GM12878 (cell line): Measurements from ENCODE around the gene PRUNE2. TPM values are rescaled to one million over a fixed set of nuclear protein-coding genes. Genes with fewer than 3 reads are reported as not detected.

Source experiments
- ATAC-seq: fragments of 200-7000 bp; cut with Tn5 transposase; 3 replicates; pipeline ENCODE4 v1.9.1; 2020; ENCODE audit warnings: mild to moderate bottlenecking, moderate library complexity
- BruUV-seq: library from RNA; stranded (reverse); fragments of 400-500 nt; replicated peaks from 2 replicates; lab custom pipeline; 2021; lab: Mats Ljungman, UMichigan
- CTCF ChIA-PET: fragments of 300-600 bp; sonication (Branson Sonifier 250); formaldehyde crosslinking; extraction: SDS; loops from one replicate; lab custom pipeline; 2021; ENCODE audit warnings: inconsistent platforms; lab: Yijun Ruan, JAX
- POLR2A ChIA-PET: fragments of 350-600 bp; formaldehyde crosslinking; extraction: SDS; loops from one replicate; lab custom pipeline; 2021; ENCODE audit warnings: inconsistent platforms; lab: Charles Lee
- RAD21 ChIA-PET: fragments of 300-600 bp; sonication (Branson Sonifier 250); formaldehyde crosslinking; loops from one replicate; lab custom pipeline; 2023; ENCODE audit warnings: antibody characterized with exemption; ENCODE audit not compliant: unreplicated experiment; lab: Charles Lee
- SMC1A ChIA-PET: fragments of 300-600 bp; sonication (Branson Sonifier 250); formaldehyde crosslinking; loops from one replicate; lab custom pipeline; 2023; ENCODE audit not compliant: unreplicated experiment, uncharacterized antibody; lab: Charles Lee
- DNase-seq: peaks from one replicate; pipeline ENCODE4 v3.0.0-alpha.2; 2011; ENCODE audit warnings: low read depth, low spot score
- FAIRE-seq: peaks from 3 replicates; lab custom pipeline; 2011; peaks lifted over from hg19 to GRCh38; lab: Jason Lieb, UNC
- H2AFZ ChIP-seq: 2 replicates; pipeline ENCODE4 v1.6.0; 2011; ENCODE audit warnings: low read depth, low read length, control low read depth; ENCODE audit not compliant: control insufficient read depth
- H3K27ac ChIP-seq: 2 replicates; pipeline ENCODE4 v1.5.1; 2011; ENCODE audit warnings: control low read depth; ENCODE audit not compliant: control insufficient read depth, insufficient read depth
- H3K27me3 ChIP-seq, 2 experiments: replicated peaks in 1 of 2; 2 replicates each; pipeline versions ENCODE4 v1.6.0 to v1.6.1; 2011; ENCODE audit warnings: low read length in 1 of 2; ENCODE audit not compliant: control insufficient read depth in 2 of 2, insufficient read depth in 2 of 2
- H3K36me3 ChIP-seq, 2 experiments: 2 replicates each; pipeline ENCODE4 v1.5.1; 2011; ENCODE audit warnings: low read length in 1 of 2; ENCODE audit not compliant: control insufficient read depth in 2 of 2, insufficient read depth in 2 of 2
- H3K4me1 ChIP-seq: 2 replicates; pipeline ENCODE4 v1.6.1; 2011; ENCODE audit warnings: mild to moderate bottlenecking, low read length, moderate library complexity, mixed read lengths; ENCODE audit not compliant: control insufficient read depth, insufficient read depth
- H3K4me2 ChIP-seq: 2 replicates; pipeline ENCODE4 v1.6.0; 2011; ENCODE audit warnings: control low read depth; ENCODE audit not compliant: control insufficient read depth, insufficient read depth
- H3K4me3 ChIP-seq: fragments of 200-600 bp; sonication (generic); 2 replicates; pipeline ENCODE4 v1.5.1; 2016
- H3K79me2 ChIP-seq: 2 replicates; pipeline ENCODE4 v1.6.0; 2011; ENCODE audit warnings: low read length; ENCODE audit not compliant: control insufficient read depth, insufficient read depth
- H3K9ac ChIP-seq: 2 replicates; pipeline ENCODE4 v1.8.0; 2011; ENCODE audit warnings: low read length, control low read depth, mixed read lengths; ENCODE audit not compliant: control insufficient read depth, insufficient read depth
- H3K9me3 ChIP-seq: replicated peaks from 3 replicates; pipeline ENCODE4 v1.5.1; 2011; ENCODE audit warnings: mild to moderate bottlenecking, low read length; ENCODE audit not compliant: control insufficient read depth, insufficient read depth
- H4K20me1 ChIP-seq: 2 replicates; pipeline ENCODE4 v1.6.0; 2011; ENCODE audit not compliant: control insufficient read depth, insufficient read depth
- CREB1 ChIP-seq: IDR thresholded peaks from 2 replicates; pipeline ENCODE4 v1.6.1; 2012; ENCODE audit warnings: low read depth, mild to moderate bottlenecking, inconsistent platforms
- IKZF1 ChIP-seq: fragments of 450-650 bp; conservative IDR thresholded peaks from 2 replicates; pipeline ENCODE4 v1.6.1; 2017; ENCODE audit warnings: antibody characterized with exemption, mild to moderate bottlenecking
- KLF5 ChIP-seq: fragments of 450-650 bp; IDR thresholded peaks from 2 replicates; pipeline ENCODE4 v1.6.1; 2014; ENCODE audit warnings: mild to moderate bottlenecking; ENCODE audit not compliant: partially characterized antibody
- STAT3 ChIP-seq: IDR thresholded peaks from 2 replicates; pipeline ENCODE4 v1.6.1; 2011; ENCODE audit warnings: low read depth, low read length, improper control_type of control experiment
- ZBTB11 ChIP-seq: fragments of 450-650 bp; formaldehyde crosslinking; IDR thresholded peaks from 2 replicates; pipeline ENCODE4 v1.5.0; 2022; ENCODE audit warnings: mild to moderate bottlenecking, missing genetic modification characterization
- WGBS: methylation state at CpG from one replicate; pipeline ENCODE4 v1.1.6; 2016; ENCODE audit warnings: low lambda C conversion rate; ENCODE audit not compliant: insufficient replicate concordance, insufficient coverage; ENCODE audit errors: missing lambda C conversion rate; 5-methylcytosine and 5-hydroxymethylcytosine counted together
- in situ Hi-C: fragments of 300-500 bp; cut with MboI; formaldehyde crosslinking; loops from 9 replicates; pipeline ENCODE4 v1.14.3; 2018; ENCODE audit warnings: mixed read lengths
- intact Hi-C: fragments of 100-400 bp; cut with micrococcal nuclease; formaldehyde crosslinking; loops from one replicate; pipeline ENCODE4 v1.14.2; 2022; ENCODE audit not compliant: unreplicated experiment
- polyA plus RNA-seq, 11 experiments: library from polyadenylated mRNA; depleted of rRNA in 4 of 11; unstranded in 6 of 11; stranded (reverse) in 5 of 11; fragments of >200 nt; fragmentation: Nextera tagmentation in 4 of 11; fragmentation: Illumina TruSeq in 1 of 11; extraction: Ambion mirVana in 4 of 11; extraction: Trizol in 1 of 11; gene quantifications; 1 replicate in 1 of 11; 2 replicates in 10 of 11; pipeline versions ENCODE4 v1.2.1 to v1.2.3, GENCODE V29; 2011 to 2016; ENCODE audit warnings: inconsistent platforms in 2 of 11, missing spikeins in 2 of 11, low read depth in 1 of 11
- total RNA-seq, 4 experiments: library from RNA; depleted of rRNA in 3 of 4; stranded (reverse); fragments of >200 nt in 3 of 4; fragmentation: Illumina TruSeq in 1 of 4; extraction: Trizol in 1 of 4; gene quantifications; 2 replicates each; pipeline versions ENCODE4 v1.2.1 to v1.2.3, GENCODE V29; 2013 to 2021
- TF ChIP-seq, protein P1 (sequence below): fragments of 450-650 bp; IDR thresholded peaks from 2 replicates; pipeline ENCODE4 v1.6.1; 2017; ENCODE audit warnings: mild to moderate bottlenecking, moderate library complexity

Gene PRUNE2
- total and polyA plus RNA-seq, 10 of the 15 experiments (the other 5 are each of a cell fraction or from before 2014, with no cell fraction given) = 0.07 to 0.63 (median 0.25) TPM

GRCh38 chr9:76720245-76720644, 185.7 kb downstream of the PRUNE2 start:
- Histone ChIP-seq H3K27me3 (peaks cover 0 to 6% of the 10 kb centered on the region in 2 experiments; a peak in 1 of 4 replicates), H2AFZ (no peak overlapping the region), H3K79me2 (no peaks in the 10 kb centered on the region), H3K9me3 (no peaks in the 10 kb centered on the region), H3K36me3 (no peaks in the 10 kb centered on the region), H3K4me2 (no peak overlapping the region), H3K27ac (no peak overlapping the region), H3K4me1 (no peaks in the 10 kb centered on the region), H4K20me1 (no peaks in the 10 kb centered on the region), H3K9ac (no peak overlapping the region), H3K4me3 (no peak overlapping the region)
- TF ChIP-seq CREB1 (no peak), IKZF1 (no peak), STAT3 (no peak), ZBTB11 (CRISPR knock-in tag) (no peak), KLF5 (no peak)
- TF ChIP-seq, protein P1, sequence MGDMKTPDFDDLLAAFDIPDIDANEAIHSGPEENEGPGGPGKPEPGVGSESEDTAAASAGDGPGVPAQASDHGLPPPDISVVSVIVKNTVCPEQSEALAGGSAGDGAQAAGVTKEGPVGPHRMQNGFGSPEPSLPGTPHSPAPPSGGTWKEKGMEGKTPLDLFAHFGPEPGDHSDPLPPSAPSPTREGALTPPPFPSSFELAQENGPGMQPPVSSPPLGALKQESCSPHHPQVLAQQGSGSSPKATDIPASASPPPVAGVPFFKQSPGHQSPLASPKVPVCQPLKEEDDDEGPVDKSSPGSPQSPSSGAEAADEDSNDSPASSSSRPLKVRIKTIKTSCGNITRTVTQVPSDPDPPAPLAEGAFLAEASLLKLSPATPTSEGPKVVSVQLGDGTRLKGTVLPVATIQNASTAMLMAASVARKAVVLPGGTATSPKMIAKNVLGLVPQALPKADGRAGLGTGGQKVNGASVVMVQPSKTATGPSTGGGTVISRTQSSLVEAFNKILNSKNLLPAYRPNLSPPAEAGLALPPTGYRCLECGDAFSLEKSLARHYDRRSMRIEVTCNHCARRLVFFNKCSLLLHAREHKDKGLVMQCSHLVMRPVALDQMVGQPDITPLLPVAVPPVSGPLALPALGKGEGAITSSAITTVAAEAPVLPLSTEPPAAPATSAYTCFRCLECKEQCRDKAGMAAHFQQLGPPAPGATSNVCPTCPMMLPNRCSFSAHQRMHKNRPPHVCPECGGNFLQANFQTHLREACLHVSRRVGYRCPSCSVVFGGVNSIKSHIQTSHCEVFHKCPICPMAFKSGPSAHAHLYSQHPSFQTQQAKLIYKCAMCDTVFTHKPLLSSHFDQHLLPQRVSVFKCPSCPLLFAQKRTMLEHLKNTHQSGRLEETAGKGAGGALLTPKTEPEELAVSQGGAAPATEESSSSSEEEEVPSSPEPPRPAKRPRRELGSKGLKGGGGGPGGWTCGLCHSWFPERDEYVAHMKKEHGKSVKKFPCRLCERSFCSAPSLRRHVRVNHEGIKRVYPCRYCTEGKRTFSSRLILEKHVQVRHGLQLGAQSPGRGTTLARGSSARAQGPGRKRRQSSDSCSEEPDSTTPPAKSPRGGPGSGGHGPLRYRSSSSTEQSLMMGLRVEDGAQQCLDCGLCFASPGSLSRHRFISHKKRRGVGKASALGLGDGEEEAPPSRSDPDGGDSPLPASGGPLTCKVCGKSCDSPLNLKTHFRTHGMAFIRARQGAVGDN = no peak
- no TSS peak for BruUV-seq
- 17% methylated on average over 3 of the region's 3 CpGs for WGBS
- DNase-seq = no peak
- intact Hi-C loops = no loop called here
- no peak for ATAC-seq
- SMC1A ChIA-PET = no interaction called here
- POLR2A ChIA-PET = interaction anchor here (0.6 kb wide), 1 partner anchor 289 kb away, joined by 6 read pairs; no protein-coding TSS in a partner anchor
- RAD21 ChIA-PET = no interaction called here
- CTCF ChIA-PET = no interaction called here
- in situ Hi-C loops = no loop called here
- no peak for FAIRE-seq
